Measurements from ENCODE around the gene MOB1B.
"Not testable (repeated sequence)": the region's sequence is repeated elsewhere in the genome, so short reads cannot be mapped to it uniquely, and the experiment has no call there.

Gene MOB1B

GRCh38 chr4:70979445-70980008, 77.4 kb downstream of the MOB1B start:
- Mint-ChIP-seq H3K27me3 (no peaks in the 10 kb centered on the region), H3K4me1 (peaks cover 4% of the 10 kb centered on the region), H3K27ac (peak overlapping the region in 1 of 2 donors; percentile 42), H3K9me3 (no peaks in the 10 kb centered on the region), H3K4me3 (no peak overlapping the region)
- ATAC-seq (no peak), DNase-seq (no peak)

- no peaks in the 10 kb centered on the region for H3K27me3 Mint-ChIP-seq
- ATAC-seq (no peak), DNase-seq (no peak)
- no peak overlapping the region for H3K4me3 Mint-ChIP-seq
- peaks cover 4% of the 10 kb centered on the region for H3K4me1 Mint-ChIP-seq
- no peaks in the 10 kb centered on the region for H3K9me3 Mint-ChIP-seq
- H3K27ac Mint-ChIP-seq, result no peak overlapping the region
Measured at GRCh38 chr4:70980196-70980595, 78.0 kb downstream of the MOB1B start.

DNA sequence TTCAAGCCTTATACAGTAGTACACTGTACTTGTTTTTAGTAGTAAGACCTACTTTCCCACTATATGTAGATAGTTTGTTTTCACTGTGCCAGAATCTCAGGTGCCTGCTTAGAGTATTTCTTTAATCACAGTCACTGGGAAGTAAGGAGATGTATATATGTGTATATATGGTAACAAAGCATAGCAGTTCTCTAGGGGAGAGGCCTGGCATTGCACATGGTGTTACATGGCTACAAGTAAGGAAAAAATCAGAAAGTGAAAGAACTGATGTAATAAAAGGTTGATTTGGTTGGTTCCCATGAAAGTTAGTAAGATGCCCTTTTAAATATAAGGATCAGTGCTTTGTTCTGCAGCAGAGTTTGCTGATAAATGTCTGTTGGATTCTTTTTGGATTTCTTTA, 81.9 kb downstream of the MOB1B start:
- no peak overlapping the region for H3K27ac Mint-ChIP-seq
- H3K4me3 Mint-ChIP-seq, result no peak overlapping the region
- ATAC-seq (no peak), DNase-seq (no peak)
- no peaks in the 10 kb centered on the region for H3K9me3 Mint-ChIP-seq
- no peaks in the 10 kb centered on the region for H3K27me3 Mint-ChIP-seq
- H3K4me1 Mint-ChIP-seq, result peaks cover 4% of the 10 kb centered on the region

- H3K27ac Mint-ChIP-seq, result no peak overlapping the region
Measured at GRCh38 chr4:70984589-70984988, 82.4 kb downstream of the MOB1B start.

GRCh38 chr4:70991596-70991995, 89.4 kb downstream of the MOB1B start:
- Mint-ChIP-seq H3K4me1 (peaks cover 24% of the 10 kb centered on the region), H3K27ac (no peak overlapping the region), H3K9me3 (no peaks in the 10 kb centered on the region), H3K27me3 (no peaks in the 10 kb centered on the region), H3K4me3 (no peak overlapping the region)
- ATAC-seq, result no peak
- no peak for DNase-seq

More at GRCh38 chr4:70984589-70984988, 82.4 kb downstream of the MOB1B start:
- Mint-ChIP-seq H3K4me3 (no peak overlapping the region), H3K4me1 (peaks cover 4% of the 10 kb centered on the region), H3K27me3 (no peaks in the 10 kb centered on the region), H3K9me3 (no peaks in the 10 kb centered on the region)
- no peak for ATAC-seq
- no peak for DNase-seq

DNA sequence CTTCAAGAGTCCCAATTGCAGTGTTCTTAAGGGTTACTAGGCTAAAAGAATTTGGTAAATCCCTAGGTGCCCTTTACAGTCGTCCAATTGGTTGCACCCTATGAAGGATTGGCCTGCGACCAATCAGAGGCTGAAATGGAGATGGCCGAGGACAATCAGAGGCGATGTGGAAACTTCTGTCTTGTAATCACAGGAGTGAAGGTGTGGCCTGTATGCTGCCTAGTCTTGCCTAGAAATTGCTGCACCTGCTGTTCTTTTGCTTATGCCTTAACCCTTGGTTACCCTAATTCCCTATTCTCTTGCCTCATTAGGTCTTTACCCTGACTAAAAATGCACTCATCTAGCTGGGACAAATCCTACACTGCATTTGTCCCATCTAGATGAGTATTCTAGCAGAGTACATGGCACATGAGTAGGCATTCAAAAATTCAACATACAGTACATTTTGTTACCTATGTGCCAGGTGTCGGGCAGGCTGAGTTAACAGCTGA, 90.3 kb downstream of the MOB1B start:
- DNase-seq, result no peak
- no peak for ATAC-seq
- H3K4me1 Mint-ChIP-seq, result peaks cover 32% of the 10 kb centered on the region
- no peaks in the 10 kb centered on the region for H3K9me3 Mint-ChIP-seq
- H3K27ac Mint-ChIP-seq, result peak overlapping the region; percentile 97 to 98
- H3K4me3 Mint-ChIP-seq, result peak overlapping the region; percentile 92 to 96
- no peaks in the 10 kb centered on the region for H3K27me3 Mint-ChIP-seq

DNA sequence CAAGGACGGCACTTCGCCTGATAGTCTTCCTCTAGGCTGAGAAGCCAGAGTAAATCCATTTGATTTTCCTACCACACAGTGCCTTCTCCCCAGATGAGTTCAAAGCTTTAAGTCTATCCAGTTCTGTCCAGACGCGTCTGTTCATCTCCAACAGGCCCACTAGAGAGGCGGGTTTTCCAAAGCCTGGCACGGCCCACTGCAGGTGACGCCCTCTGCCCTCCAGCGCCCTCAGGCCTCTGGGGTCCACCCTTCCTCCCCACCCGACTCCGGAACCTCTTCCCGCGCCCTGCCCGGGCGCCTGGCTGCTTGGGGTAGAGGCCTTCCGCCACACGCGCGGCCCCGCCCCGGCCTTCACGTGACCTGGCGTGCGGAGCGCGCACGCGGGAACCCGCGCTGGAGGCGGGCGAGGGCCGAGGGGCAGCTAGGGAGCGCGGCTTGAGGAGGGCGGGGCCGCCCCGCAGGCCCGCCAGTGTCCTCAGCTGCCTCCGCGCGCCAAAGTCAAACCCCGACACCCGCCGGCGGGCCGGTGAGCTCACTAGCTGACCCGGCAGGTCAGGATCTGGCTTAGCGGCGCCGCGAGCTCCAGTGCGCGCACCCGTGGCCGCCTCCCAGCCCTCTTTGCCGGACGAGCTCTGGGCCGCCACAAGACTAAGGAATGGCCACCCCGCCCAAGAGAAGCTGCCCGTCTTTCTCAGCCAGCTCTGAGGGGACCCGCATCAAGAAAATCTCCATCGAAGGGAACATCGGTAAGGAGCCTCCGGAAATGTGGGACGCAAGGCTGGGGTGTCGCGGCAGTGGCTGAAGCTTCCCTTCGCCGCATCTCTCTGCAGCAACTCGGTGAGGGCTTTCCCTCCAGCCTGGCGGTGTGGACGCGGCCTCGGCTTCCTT, 91.3 kb downstream of the MOB1B start, which contains the start of gene DCK:
DCK (plus strand) TSS at position 469 of the 888 bp plus-strand sequence; CDS start at position 656, 187 bp downstream.
- peak; percentile 94 for ATAC-seq
- H3K27me3 Mint-ChIP-seq, result no peaks in the 10 kb centered on the region
- no peaks in the 10 kb centered on the region for H3K9me3 Mint-ChIP-seq
- DNase-seq, result peak; percentile 86 to 89
- H3K4me3 Mint-ChIP-seq, result peak within 1 kb of the TSS; percentile 92 to 96
- H3K4me1 Mint-ChIP-seq, result peaks cover 36% of the 10 kb centered on the region
- H3K27ac Mint-ChIP-seq, result peak within 1 kb of the TSS; percentile 97 to 98

GRCh38 chr4:70994069-70994366, 91.8 kb downstream of the MOB1B start:
- Mint-ChIP-seq H3K4me1 (peaks cover 42% of the 10 kb centered on the region), H3K27me3 (no peaks in the 10 kb centered on the region), H3K27ac (peak overlapping the region; percentile 97 to 98), H3K9me3 (no peaks in the 10 kb centered on the region), H3K4me3 (peak overlapping the region; percentile 92 to 96)
- no peak for DNase-seq
- ATAC-seq, result no peak

DNA sequence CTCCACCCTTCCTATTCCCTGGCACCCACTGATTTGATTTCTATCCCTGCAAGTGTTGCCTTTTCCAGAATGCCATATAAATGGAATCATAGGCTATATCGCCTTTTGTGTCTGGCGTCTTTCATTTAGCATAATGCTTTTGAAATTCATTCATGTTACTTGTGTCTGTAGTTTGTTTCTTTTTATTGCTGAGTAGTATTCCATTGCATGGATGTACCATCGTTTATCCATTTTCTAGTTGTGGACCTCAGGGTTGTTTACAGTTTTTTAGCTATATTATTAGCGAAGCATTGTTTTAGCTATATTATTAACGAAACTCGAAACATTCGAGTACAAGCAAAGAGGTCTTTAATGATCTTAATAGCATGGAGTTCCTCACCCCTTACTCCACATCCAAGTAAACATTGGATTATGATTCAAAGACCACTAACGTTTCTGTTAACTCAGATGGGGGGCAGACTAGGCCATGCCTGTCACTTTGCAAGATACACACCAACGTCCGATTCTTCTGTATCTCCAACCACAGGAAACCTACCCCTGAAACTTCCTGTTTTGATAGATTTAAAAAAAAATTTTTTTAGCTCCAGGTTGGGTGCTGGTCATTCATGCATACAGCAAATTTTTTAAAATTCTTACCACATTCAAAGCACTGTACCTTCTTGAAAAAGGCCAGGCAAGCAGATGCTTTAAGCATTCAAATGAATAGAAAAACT, 92.4 kb downstream of the MOB1B start:
- Mint-ChIP-seq H3K9me3 (no peaks in the 10 kb centered on the region), H3K27me3 (no peaks in the 10 kb centered on the region), H3K27ac (peak overlapping the region; percentile 97 to 98), H3K4me3 (peak overlapping the region; percentile 92 to 96), H3K4me1 (peaks cover 47% of the 10 kb centered on the region)
- DNase-seq (no peak), ATAC-seq (no peak)

DNA sequence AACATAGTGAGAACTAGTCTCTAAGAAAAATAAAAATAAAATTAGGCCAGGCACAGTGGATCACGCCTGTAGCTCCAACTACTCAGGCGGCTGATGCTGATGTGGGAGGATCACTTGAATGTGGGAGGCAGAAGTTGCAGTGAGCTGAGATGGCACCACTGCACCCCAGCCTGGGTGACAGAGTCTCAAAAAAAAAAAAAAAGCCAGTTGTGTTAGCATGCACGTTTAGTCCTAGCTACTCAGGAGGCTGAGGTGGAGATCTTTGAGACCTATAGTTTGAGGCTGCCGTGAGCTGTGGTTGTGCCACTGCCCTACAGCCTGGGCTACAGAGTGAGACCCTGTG, 93.8 kb downstream of the MOB1B start:
- H3K9me3 Mint-ChIP-seq, result peaks cover 0 to 5% of the 10 kb centered on the region in 2 donors
- ATAC-seq (peak; percentile 11), DNase-seq (no peak)
- peak overlapping the region; percentile 92 to 96 for H3K4me3 Mint-ChIP-seq
- peaks cover 61% of the 10 kb centered on the region for H3K4me1 Mint-ChIP-seq
- peak overlapping the region; percentile 48 to 74 for H3K27ac Mint-ChIP-seq
- H3K27me3 Mint-ChIP-seq, result no peaks in the 10 kb centered on the region

DNA sequence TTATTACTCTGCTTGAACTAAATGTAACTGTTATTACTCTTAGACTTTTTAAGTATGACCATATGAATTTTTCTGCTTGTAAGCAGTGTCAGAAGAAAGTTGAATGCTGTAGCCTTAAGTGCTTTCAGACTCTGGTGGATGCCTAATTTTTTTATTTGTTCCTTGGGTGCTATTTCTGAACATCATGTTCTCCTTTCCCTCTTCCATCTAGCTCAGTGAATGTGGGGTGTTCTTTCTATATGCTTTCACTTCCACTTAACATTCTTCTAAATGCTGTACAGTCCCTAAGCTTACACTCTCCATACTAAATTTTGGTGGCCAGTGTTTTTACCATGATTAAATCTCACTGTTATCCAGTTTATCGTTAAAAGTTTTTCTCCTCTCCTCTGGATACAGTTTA, 94.9 kb downstream of the MOB1B start:
- Mint-ChIP-seq H3K4me1 (peaks cover 72% of the 10 kb centered on the region), H3K27ac (peak overlapping the region; percentile 53 to 85), H3K4me3 (peak overlapping the region; percentile 92 to 96), H3K9me3 (peaks cover 8 to 10% of the 10 kb centered on the region in 2 donors), H3K27me3 (no peaks in the 10 kb centered on the region)
- DNase-seq (no peak), ATAC-seq (no peak)

GRCh38 chr4:70997546-70997945, 95.4 kb downstream of the MOB1B start:
- Mint-ChIP-seq H3K9me3 (peaks cover 10 to 13% of the 10 kb centered on the region in 2 donors), H3K27ac (peak overlapping the region in 1 of 2 donors; percentile 53), H3K4me3 (peak overlapping the region; percentile 92 to 96), H3K4me1 (peaks cover 74% of the 10 kb centered on the region), H3K27me3 (no peaks in the 10 kb centered on the region)
- no peak for DNase-seq
- ATAC-seq, result no peak

DNA sequence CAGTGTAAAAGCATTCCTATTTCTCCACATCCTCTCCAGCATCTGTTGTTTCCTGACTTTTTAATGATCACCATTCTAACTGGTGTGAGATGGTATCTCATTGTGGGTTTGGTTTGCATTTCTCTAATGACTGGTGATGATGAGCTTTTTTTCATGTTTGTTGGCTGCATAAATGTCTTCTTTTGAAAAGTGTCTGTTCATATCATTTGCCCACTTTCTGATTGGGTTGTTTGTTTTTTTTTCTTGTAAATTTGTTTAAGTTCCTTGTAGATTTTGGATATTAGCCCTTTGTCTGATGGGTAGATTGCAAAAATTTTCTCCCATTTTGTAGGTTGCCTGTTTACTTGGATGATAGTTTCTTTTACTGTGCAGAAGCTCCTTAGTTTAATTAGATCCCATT, 97.5 kb downstream of the MOB1B start:
- Mint-ChIP-seq H3K9me3 (peaks cover 10 to 13% of the 10 kb centered on the region in 2 donors), H3K4me1 (peaks cover 92% of the 10 kb centered on the region), H3K4me3 (peak overlapping the region in 1 of 2 donors; percentile 20)
- ATAC-seq, DNase-seq, H3K27ac Mint-ChIP-seq, H3K27me3 Mint-ChIP-seq: not testable (repeated sequence)

GRCh38 chr4:71001363-71001762, 99.2 kb downstream of the MOB1B start:
- Mint-ChIP-seq H3K9me3 (peaks cover 10 to 13% of the 10 kb centered on the region in 2 donors), H3K4me1 (peaks cover 88% of the 10 kb centered on the region)
- not testable (repeated sequence) for DNase-seq, H3K4me3 Mint-ChIP-seq, H3K27me3 Mint-ChIP-seq, H3K27ac Mint-ChIP-seq, ATAC-seq

DNA sequence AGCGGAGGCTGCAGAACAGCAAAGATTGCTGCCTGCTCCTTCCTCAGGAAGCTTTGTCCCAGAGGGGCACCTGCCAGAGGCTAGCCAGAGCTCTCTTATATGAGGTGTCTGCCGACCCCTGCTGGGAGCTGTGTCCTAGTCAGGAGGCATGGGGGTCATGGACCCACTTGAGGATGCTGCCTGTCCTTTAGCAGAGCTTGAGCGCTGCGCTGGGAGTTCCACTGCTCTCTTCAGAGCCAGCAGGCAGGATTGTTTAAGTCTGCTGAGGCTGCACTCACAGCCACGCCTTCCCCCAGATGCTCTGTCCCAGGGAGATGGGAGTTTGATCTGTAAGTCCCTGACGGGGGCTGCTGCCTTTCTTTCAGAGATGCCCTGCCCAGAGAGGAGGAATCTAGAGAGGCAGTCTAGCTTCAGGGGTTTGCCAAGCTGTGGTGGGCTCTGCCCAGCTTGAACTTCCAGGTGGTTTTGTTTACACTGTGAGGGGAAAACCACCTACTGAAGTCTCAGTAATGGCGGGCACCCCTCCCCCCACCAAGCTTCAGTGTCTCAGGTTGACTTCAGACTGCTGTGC, 102.2 kb downstream of the MOB1B start:
- DNase-seq (peak; percentile 56 to 74), ATAC-seq (peak; percentile 86)
- Mint-ChIP-seq H3K4me1 (peaks cover 93% of the 10 kb centered on the region), H3K27ac (peak overlapping the region; percentile 24 to 65), H3K27me3 (no peaks in the 10 kb centered on the region), H3K4me3 (peak overlapping the region; percentile 63 to 79), H3K9me3 (peaks cover 10 to 13% of the 10 kb centered on the region in 2 donors)

All from stimulated activated naive CD8-positive, alpha-beta T cell treated with anti-CD3 and anti-CD28 coated beads, Interleukin-15, amount 100 ng/mL, for 72 hours (primary cell).